ENCODE results near the gene MRPL14. TPM values are rescaled to one million over a fixed set of nuclear protein-coding genes. Genes with fewer than 3 reads are reported as not detected.

The MRPL14 gene
- total and polyA plus RNA-seq, 9 of the 15 experiments (the other 6 are each of a cell fraction or from before 2014, with no cell fraction given): 126 to 424 (median 165) TPM

- TF ChIP-seq PBX2 (CRISPR knock-in tag; IDR thresholded peaks at IDR 0.05; ENCODE audit: low read depth) (no peak), PBX2 (tag; conservative IDR thresholded peaks at IDR 0.05; ENCODE audit: low read depth) (peak; percentile 62), ZNF589 (CRISPR knock-in tag; IDR thresholded peaks at IDR 0.05; ENCODE audit: low read depth) (no peak), MAFG (tag; conservative IDR thresholded peaks at IDR 0.05) (peak; percentile 77), ZNF318 (IDR thresholded peaks at IDR 0.05; ENCODE audit: borderline replicate concordance in 1 of 2, low read depth in 1 of 2) (no peak), POLR2G (IDR thresholded peaks at IDR 0.05; ENCODE audit: low read depth, low read length) (no peak), ZBTB12 (CRISPR knock-in tag; IDR thresholded peaks at IDR 0.05) (no peak), TRIM28 (IDR thresholded peaks at IDR 0.05) (no peak), FOXA1 (IDR thresholded peaks at IDR 0.05; ENCODE audit: borderline replicate concordance) (no peak), CAMTA2 (CRISPR knock-in tag; conservative IDR thresholded peaks at IDR 0.05) (no peak), ZNF143 (CRISPR knock-in tag; IDR thresholded peaks at IDR 0.05) (no peak), HNRNPL (IDR thresholded peaks at IDR 0.05; ENCODE audit: low read depth, low read length) (no peak), SMARCA4 (IDR thresholded peaks at IDR 0.05) (0 out of 2 replicates have a peak, but pooled peaks have one; percentile 42), ZNF830 (CRISPR knock-in tag; IDR thresholded peaks at IDR 0.05) (no peak), PTBP1 (IDR thresholded peaks at IDR 0.05; ENCODE audit: low read depth, low read length) (no peak), ZNF764 (CRISPR knock-in tag; IDR thresholded peaks at IDR 0.05; ENCODE audit: low read depth) (no peak), GATAD2B (IDR thresholded peaks at IDR 0.05; ENCODE audit: borderline replicate concordance) (no peak), ZNF316 (IDR thresholded peaks at IDR 0.05) (peak; percentile 86)
Measured at GRCh38 chr6:44116641-44117382, 10.4 kb downstream of the MRPL14 start (continued).

Measured in K562 (cell line).